Measurements from ENCODE around the gene LNX2.

Gene LNX2

DNA sequence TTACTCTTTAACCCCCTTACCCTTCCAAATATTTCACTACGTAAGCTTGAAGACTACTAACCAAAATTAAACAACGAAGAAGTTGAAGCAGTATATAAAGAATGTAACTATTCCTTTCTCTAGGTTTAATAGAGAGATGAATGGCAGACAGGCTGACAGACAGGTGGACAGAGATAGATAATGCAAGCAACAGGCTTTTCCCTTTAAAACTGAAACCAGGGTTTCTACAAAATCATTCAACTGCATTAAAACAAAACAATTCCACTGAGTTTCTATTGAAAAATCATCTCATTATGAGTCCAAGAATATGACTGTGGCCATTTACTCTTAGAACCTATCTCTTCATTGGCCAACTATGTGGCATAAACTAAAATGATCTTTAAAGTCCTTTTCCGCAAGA lies 15.2 kb downstream of the LNX2 start:
- DNase-seq, result no peak

DNA sequence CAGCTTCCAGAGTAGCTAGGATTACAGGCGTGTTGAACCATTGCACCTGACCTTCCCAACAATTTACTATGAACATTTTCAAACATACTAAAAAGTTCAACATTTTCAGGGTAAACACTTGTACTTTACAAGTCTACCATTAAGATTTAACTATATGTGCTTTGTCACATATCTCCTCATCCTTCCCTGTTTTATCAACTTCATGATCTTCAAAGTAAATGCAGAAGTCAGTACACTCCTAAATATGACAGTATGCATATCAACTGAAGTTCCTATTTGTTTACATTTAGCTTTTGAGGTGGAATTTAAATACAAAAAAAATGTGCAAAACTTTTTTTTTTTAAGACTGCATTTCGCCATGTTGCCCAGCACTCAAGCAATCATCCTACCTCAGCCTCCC lies 18.5 kb downstream of the LNX2 start:
- DNase-seq, result no peak

DNA sequence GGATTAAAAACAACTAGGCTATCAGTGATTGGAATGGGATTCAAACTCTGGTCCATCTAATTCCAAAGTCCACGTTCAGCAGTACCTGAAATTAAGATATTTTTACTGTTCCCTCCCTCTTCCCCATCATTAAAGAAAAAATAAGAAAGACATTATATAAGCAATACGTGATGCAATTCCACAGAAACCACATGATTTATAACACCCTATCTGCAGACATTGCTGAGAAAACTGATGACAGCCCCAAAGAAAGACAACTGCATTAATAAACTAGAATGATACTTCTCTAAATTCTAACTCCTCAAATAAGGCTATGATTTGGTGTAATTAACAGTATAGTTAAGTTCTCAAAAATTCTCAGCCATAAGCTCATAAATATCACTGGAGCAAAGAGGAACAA lies 19.1 kb downstream of the LNX2 start:
- no peak for DNase-seq

DNA sequence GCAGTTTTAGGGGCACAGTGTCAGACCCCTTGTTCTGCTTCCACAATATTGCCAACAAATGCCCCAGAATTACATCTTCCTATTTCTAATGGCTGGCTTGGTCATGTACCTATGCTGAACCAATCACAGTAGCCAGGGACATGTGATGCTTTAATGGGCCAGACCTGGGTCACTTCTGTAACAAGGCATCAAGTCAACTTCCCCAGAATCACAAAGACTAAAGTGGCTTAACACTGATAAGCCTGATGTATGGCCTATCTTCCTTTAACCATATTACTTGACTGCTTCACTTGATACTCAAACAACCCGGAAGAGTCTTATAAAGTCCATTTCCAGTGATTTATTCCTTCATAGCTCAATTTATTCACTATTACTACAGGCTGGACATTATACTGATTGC lies 19.6 kb downstream of the LNX2 start:
- no peak for DNase-seq

DNA sequence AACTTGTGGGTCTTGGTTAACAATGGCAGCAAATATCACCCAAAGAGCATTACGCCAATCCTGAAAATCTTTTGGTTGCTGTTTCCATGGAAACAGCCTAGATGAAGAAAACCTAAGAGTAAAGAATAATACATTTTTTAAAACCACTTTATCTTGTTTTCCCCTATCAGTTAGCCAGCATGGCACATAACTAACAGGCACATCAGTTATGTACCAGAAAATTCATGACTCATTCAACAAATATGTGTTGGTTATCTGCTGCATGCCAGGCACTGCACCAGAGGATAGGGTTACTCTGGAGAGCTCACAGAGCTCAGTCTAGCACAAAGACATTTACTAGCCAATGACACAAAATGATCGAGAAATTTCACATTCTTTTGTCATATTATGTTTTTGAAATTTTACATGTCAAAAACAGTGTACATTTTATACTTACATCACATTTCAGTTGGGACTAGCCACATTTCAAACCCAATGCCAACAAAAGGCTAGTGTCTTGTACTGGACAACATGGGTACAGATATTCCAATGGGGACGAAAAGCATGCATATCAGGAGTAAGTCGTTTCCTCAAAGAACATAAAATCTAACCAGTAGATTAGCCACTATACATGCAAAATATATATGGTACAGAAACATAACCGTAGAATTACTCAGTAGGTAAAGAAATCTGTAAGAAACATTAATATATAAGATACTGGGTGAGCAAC lies 20.3 kb downstream of the LNX2 start:
- DNase-seq, result no peak

DNA sequence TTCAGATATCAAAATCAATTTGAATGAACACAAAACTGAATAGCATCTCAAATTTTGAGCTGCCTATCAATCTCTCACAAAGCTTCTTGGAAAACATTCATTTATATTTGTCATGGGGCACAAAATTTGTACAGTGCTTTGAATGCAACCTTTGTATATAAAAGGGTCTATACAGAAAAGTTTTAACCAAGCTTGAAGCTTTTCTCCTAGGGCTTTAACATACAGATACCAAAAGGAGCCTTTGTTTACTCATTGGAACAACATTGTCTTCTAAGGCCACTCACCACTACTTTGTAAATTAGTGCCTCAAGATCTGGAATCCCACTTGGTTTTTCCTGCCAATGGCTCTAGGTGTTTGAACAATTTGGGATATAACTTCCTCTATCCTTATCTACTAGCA lies 21.2 kb downstream of the LNX2 start:
- DNase-seq, result no peak

DNA sequence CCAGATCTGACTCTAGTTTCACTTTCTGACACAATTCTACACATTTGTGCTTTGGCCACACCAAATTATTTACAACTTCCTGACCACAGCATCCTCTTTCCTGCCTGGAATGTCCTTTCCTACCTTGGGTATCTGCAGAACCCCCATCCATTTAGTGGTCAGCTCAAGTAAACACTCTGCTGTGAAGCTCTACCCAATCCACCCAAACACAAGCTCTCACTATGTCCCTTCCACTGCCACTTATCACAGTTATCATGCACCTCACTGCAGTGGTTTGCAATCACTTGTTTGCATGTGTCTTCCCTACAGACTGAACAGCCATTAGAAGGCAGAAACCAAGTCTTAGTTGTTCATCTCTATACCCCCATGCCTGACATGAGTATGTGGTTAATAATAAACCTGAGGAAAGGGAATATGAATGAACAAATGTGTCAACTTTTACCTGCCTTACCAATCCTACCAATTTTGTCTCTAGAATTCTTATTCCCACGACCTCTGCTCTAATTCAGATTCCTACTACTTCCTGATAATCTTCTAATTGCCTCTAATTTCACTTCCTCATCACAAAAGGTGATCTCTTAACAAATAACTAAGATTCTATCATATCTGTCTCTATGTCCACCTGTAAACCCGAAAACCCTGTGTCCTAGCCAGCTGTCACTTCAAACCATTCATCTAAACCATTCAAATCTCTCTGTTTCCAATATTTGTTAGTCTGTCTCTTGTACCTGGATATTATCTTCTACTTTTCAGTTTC lies 25.1 kb downstream of the LNX2 start:
- DNase-seq, result no peak

DNA sequence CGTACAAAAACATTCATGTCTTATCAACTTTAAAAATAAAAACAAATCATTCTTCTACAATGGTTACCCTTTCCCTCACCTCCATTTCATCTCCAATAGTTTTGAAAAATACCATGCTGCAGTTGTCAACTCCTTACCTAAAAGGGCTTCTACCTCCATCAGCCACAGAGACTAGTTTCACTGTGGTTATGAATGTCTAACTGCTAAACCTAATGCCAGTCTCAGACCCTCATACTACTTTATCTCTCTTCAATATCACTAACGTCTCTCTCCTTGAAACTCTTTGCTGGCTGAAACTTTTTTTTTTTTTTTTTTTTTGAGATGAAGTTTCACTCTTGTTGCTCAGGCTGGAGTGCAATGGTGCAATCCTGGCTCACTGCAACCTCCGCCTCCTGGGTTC lies 27.1 kb downstream of the LNX2 start:
- no peak for DNase-seq

DNA sequence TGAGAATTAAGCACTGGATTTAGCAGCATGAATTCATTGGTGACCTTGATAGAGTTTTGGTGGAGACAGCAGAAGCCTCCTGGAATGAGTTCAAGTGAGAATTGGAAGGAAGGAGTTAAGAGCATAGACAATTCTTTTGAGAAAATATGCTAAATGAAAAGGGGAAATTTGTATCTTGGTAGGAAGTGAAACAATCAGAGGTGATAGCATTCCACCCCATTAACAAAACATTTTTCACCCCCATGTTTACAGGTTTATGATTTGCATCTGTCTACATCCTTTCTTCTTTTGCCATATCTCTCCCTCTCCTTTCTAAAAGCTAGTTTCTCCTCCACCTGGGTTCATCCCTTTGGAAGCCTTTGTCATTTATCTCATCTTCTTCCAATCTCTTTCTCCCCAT lies 27.5 kb downstream of the LNX2 start:
- DNase-seq, result no peak

DNA sequence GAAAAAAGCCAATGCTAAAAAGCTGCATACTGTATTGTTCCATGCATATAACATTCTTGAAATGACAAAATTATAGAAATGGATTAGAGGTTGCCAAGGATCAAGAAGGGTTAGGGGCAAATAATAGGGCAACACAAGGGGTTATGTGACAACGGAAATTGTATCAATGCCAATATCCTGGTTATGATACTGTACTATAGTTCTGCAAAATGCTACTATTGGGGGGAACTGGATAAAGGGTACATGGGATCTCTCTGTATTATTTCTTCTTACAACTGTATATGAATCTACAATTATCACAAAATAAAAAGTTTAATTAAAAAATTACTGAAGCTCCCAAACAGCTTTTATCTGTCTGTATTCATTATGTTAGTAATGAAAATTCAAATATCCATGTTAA lies 31.9 kb downstream of the LNX2 start:
- DNase-seq, result no peak

DNA sequence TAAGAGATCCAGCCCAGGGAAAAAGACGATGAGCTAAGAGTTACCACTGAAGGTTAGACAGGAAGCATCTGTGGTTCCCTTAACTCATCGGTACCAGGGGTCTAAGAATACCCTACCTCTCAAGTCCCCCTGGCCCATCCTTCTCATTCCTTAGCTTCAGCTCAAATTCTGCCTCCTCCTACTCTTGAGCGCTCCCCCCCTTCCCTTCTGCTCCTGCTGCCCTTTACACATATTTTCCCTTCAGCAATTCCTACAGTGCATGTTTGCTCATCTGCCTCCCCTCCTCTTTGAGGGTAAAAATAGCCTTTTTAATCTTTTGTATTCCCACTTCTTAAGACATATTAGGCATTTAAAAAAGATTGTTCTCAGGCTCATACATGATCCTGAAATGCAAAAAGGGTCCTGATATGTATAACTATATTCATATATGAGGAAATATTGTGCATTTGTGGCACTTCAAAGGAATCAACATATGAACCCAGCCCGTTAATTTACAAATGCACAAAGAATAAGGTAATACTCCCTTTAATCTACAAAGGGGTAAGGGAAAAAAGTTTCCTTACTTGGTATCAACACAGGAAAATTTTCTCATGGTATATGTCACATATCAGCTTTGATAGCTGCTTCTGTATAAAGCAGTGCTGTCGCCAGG lies 33.1 kb downstream of the LNX2 start:
- no peak for DNase-seq

DNA sequence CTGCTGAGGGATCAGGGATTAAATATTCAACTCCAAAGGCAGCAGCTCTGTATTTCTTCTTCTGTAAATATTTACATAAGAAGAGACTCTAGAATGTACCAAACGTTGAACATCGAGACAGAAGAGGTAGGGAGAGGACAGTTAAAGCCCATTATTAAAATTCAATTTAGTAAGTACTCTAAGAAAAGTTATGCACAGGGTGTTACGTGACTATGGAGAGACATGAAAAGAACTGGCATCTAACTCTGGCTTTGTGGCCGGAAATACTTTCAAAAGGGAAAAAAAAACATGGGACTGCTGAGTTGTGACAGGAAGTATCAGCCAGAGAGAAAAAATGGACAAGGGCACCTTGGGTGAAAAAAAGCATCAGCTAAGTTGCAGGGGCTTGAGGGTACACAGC lies 36.7 kb downstream of the LNX2 start:
- DNase-seq, result no peak

DNA sequence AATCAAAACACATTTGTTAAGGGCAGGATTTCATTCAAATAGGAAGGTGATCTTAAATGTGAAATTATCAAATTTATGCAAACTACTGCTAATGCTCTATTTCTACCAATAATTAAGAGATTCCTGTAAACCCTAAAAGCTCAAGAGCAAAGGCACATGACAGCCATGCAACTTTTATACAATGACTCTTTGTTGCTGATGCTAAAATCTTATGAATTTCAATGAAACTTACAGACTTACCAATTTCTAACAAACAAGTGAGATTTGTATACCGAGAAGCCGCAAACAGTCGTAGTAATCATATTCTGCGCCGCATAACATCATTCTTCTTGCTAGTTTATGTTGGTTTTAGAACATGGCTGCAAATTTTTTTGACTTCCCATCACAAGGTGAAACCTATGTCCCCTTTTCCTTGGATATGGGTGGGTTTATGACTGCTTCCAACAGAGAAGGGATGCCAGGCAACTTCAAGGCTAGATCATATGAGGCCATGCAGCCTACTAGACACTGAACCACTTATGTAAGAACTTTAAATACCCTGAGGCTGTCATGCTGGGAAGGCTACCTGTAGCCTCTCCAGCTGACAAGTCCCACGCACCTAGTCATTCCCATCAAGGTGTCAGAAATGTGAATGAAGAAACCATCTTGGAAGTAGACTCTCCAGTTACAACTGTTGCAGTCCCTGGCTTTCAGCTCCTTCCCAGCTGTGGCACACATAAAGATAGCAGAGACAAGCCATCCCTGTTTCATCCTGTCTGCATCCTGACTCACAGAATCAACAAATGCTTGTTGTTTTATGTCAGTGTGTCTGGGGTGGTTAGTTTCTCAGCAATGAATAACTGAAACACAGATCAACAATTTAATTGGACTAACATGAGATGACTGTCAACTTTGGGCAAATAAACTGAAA lies 42.0 kb downstream of the LNX2 start:
- no peak for DNase-seq

DNA sequence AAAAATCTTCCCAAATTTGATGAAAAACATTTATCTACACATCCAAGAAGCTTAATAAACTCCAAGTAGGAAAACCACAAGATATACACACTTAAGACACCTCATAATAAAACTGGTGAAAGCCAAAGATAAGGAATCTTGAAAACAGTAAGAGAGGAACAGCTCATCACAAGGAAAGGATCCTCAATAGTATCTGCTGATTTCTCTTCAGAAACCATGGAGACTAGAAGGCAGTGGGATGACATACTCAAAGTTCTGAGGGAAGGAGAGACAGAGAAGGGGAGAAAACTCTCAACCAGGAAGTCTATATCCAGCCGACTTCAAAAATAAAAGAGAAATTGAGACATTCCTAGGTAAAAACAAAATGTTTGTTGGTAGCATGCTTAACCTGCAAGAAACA lies 45.7 kb downstream of the LNX2 start:
- no peak for DNase-seq

DNA sequence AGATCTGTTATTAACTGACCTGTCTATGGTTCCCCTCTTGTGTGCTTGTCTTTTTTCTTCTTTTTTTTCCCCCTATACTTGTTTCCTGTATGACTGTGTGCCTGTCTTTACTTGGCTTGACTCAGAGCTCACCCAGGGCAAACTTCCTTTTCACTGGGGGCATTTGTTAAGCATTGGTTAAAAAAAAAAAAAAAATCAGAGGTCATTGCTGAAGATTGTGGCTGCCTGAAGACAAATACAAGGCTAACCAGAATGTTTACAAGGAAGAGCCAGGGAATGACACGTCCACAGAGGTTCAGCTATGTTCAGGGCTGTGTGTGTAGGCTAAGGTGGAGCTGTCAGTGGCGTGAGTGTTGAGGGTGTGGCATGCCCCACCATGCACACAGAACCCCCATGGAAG lies 47.1 kb downstream of the LNX2 start:
- no peak for DNase-seq

DNA sequence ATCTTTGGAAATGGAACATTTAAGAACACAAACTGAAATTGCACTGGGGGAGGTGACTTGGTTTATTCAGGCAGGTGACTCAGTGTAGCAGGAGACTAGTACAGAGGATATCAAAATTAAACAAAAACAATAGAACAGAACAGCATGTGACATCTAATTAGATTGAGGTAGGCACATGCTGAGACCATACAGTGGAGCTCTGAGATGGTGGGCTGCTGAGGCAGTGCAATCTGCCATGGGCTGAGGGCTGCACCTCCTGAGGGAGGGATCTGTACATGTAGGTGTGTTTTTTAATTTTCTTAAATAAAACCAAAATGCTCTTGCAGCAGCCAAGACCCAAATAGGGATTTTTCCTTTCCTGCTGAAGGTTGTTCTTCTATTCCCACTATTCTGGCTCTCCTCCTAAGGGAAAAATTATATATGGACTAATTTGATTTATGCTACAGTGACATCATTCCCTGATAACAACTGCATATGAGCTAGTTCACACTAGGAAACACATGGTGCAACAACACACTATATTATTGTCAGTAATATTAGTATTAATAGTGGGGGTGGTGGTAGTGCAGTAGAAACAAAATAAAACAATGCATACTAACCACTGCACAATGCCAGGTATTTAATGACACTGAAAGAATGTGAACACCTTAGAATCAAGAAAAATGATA lies 48.0 kb downstream of the LNX2 start:
- DNase-seq, result no peak

DNA sequence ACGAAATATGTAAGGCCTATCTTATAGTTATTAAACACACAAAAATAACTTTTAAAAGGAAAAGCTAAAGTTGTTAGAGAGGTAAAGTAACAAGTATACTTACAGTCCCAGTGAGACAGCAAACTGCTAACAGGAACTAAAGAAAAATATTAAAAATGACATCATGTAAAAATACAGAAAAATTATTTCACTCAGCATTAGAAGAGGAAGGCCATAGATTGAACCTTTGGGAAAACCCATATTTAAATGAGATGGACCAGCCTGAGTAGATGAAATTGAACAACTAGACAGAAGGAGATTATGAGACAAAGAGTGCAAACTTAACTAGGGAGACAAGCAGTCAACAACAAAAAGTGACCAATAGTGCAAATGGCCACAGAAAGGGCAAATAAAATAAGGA lies 49.4 kb downstream of the LNX2 start:
- no peak for DNase-seq

DNA sequence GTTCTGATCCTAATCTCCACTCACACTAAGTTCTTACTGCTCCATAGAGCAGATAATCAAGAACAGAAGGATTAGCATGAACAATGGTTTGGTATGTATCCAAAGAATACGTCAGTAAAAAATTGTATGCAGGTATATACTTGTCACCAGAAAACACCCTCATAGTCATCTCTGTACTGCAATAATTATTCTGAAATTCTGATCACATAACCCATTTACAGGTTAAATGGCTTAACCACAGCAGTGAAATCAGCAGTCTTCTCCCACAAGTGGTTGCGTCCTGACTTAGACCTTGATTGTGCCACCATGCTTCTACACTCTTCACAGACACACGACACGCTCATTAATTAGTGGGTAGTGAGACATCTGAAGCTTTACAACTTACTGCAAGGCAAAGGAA lies 50.9 kb downstream of the LNX2 start:
- no peak for DNase-seq

DNA sequence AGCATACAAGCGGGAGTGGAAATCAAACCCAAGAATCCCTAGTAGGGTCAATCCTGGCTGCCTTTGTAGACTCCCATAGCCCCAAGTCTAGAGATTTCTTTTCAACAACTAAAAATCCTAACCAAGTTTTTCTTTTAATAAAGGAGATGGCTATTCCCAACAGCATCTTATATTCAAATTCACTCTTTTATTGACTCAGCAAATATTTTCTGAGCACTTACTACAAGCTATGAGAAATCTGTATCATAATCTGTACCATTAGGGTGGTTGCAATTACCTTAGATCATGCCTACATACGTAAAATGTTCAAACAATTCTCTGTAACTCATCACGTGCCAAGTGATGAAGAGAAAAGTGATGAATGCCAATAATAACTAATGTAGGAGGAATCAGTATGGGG lies 54.5 kb downstream of the LNX2 start:
- DNase-seq, result no peak

DNA sequence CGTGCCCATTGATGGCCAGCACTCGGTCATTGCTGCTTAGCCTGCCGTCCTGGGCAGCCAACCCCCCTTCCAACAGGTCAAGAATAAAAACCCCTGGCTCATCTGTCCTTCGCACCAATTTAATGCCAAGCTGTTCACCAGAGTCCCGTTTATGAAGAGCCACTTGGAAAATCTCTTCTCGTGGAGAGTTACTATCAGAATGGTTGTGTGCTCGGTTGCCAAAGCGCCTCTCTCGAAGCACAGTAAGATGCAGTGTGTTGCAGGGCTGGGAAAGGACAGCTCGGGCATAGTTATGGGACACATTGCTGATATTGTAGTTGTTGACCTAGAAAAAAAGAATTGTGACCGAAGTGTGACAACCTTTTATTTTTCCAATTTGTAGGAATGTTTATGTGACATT lies 57.9 kb downstream of the LNX2 start:
- no peak for DNase-seq

DNA sequence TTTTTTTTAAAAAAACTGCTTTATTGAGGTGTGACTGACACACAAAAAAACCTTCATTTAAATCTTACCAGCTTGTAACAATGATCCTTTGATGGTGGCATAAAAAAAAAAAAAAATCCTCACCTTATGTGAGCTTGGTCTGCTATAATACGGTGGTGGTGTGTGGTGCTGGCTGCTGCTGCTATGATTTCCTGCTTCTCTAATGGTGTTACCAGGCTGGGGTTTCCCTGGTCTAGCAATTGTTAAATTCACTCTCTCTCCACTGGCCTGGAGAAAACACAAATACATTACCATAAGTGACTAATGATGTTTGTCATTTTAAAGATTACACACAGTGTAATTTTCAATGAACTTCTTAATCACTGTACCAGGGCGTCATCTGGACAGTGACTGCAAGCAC lies 60.6 kb downstream of the LNX2 start:
- DNase-seq, result no peak

DNA sequence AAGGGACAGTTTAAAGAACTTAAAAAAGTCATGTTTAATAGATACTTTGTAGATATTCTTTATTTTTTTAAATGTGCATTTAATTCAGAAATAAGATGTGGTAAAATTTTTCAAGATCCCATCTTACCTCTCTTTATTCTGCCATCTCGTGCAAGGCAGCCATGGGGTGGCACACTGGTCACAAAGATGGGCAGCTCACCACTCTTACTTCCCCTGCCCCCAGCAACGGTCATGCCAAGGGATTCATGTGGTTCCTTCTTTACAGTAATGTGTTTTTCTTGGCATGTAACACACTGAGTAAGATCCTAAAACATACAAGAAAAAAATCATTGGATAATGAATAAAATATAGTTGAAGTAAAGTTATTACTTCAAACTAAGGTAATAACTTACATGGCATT lies 64.2 kb downstream of the LNX2 start:
- DNase-seq, result no peak

DNA sequence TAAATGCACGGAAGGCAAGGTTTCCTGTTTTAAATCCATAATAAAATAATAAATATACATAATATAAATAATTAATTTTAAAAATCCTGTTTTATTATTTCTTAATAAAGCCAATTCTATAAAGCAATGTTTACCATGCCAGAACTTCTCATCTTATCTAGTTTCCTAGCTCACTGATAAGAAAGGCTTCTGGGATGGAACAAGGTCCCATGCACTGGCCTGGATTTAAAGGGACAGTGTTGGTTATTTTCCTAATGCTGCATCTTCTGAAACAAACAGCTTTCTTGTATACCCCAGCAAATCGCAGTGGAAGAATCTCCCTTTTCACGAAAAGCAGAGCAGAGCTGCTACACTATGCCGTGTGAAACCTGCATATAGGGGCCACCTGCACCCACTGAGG lies 68.8 kb downstream of the LNX2 start:
- no peak for DNase-seq

Data from stimulated activated CD8-positive, alpha-beta memory T cell treated with anti-CD3 and anti-CD28 coated beads, Interleukin-4, amount 100 ng/mL, for 48 hours (primary cell).